ENCODE measurements around the gene SRGAP1.

- no peak for TF ChIP-seq CTCF (IDR thresholded peaks at IDR 0.05; ENCODE audit: low read length)
- TF ChIP-seq EZH2 (IDR thresholded peaks at IDR 0.05; ENCODE audit: borderline replicate concordance, low read length), result no peak
Measured at GRCh38 chr12:63838411-63838810, 6.1 kb upstream of the SRGAP1 start.

Measured in OCI-LY1 (cell line).